HepG2 (cell line): ENCODE data around the gene MAMSTR. TPM values are rescaled to one million over a fixed set of nuclear protein-coding genes. Genes with fewer than 3 reads are reported as not detected.
A peak's percentile ranks its signal among the peaks of the same experiment; 100 is the strongest.

Source experiments
- ADNP ChIP-seq: sonication (generic); formaldehyde crosslinking; IDR thresholded peaks from 2 replicates; pipeline ENCODE4 v1.4.0; 2020; ENCODE audit warnings: missing genetic modification reagents
- ERF ChIP-seq: IDR thresholded peaks from 2 replicates; pipeline ENCODE4 v1.6.1; 2018; ENCODE audit warnings: missing biosample characterization, missing genetic modification reagents
- HNRNPLL ChIP-seq: fragments of 200-400 bp; formaldehyde crosslinking; IDR thresholded peaks from 2 replicates; pipeline ENCODE4 v1.6.1; 2017; ENCODE audit warnings: mild to moderate bottlenecking, low read depth, low read length; ENCODE audit not compliant: poor library complexity, severe bottlenecking
- HOXA3 ChIP-seq: sonication (generic); formaldehyde crosslinking; IDR thresholded peaks from 2 replicates; pipeline ENCODE4 v1.5.0; 2020; ENCODE audit warnings: missing genetic modification reagents
- KDM5B ChIP-seq: sonication (generic); formaldehyde crosslinking; IDR thresholded peaks from 2 replicates; pipeline ENCODE4 v1.4.0; 2020; ENCODE audit warnings: missing genetic modification reagents, mild to moderate bottlenecking, borderline replicate concordance
- KLF11 ChIP-seq: IDR thresholded peaks from 2 replicates; pipeline ENCODE4 v1.6.1; 2016; ENCODE audit warnings: missing compliant biosample characterization
- MAFK ChIP-seq, 2 experiments: IDR thresholded peaks in 1 of 2; conservative IDR thresholded peaks in 1 of 2; 2 replicates each; pipeline ENCODE4 v1.6.1; 2011; ENCODE audit warnings: improper control_type of control experiment in 2 of 2, low read length in 2 of 2
- PAF1 ChIP-seq: IDR thresholded peaks from 2 replicates; pipeline ENCODE4 v1.6.1; 2016; ENCODE audit warnings: missing genetic modification reagents, missing compliant biosample characterization
- SMARCC2 ChIP-seq: fragments of 450-650 bp; IDR thresholded peaks from 2 replicates; pipeline ENCODE4 v1.6.1; 2017; ENCODE audit warnings: antibody characterized with exemption, mild to moderate bottlenecking
- SP140L ChIP-seq: sonication (generic); formaldehyde crosslinking; IDR thresholded peaks from 2 replicates; pipeline ENCODE4 v1.4.0; 2020; ENCODE audit warnings: missing genetic modification reagents, borderline replicate concordance
- STAG1 ChIP-seq: sonication (generic); formaldehyde crosslinking; IDR thresholded peaks from 2 replicates; pipeline ENCODE4 v1.4.0; 2020; ENCODE audit warnings: missing genetic modification reagents
- TBX3 ChIP-seq: fragments of 450-650 bp; IDR thresholded peaks from 2 replicates; pipeline ENCODE4 v1.6.1; 2017; ENCODE audit warnings: antibody characterized with exemption, mild to moderate bottlenecking, inconsistent platforms, borderline replicate concordance
- TEAD2 ChIP-seq: sonication (generic); formaldehyde crosslinking; IDR thresholded peaks from 2 replicates; pipeline ENCODE4 v1.9.0; 2021; ENCODE audit warnings: missing genetic modification reagents
- ZC3H13 ChIP-seq: sonication (generic); formaldehyde crosslinking; IDR thresholded peaks from 2 replicates; pipeline ENCODE4 v1.8.1; 2023; ENCODE audit warnings: mild to moderate bottlenecking, missing genetic modification reagents, moderate library complexity
- ZNF180 ChIP-seq: sonication (generic); formaldehyde crosslinking; IDR thresholded peaks from 2 replicates; pipeline ENCODE4 v1.4.0; 2020; ENCODE audit warnings: low read depth, missing genetic modification reagents, borderline replicate concordance
- ZNF329 ChIP-seq: sonication (generic); formaldehyde crosslinking; IDR thresholded peaks from 2 replicates; pipeline ENCODE4 v1.9.0; 2021; ENCODE audit warnings: low read depth, mild to moderate bottlenecking, missing genetic modification reagents
- ZNF552 ChIP-seq: sonication (generic); formaldehyde crosslinking; IDR thresholded peaks from 2 replicates; pipeline ENCODE4 v1.9.0; 2022; ENCODE audit warnings: missing genetic modification reagents, mild to moderate bottlenecking, borderline replicate concordance
- ZNF598 ChIP-seq: sonication (generic); formaldehyde crosslinking; IDR thresholded peaks from 2 replicates; pipeline ENCODE4 v1.5.1; 2020; ENCODE audit warnings: mild to moderate bottlenecking, missing genetic modification reagents, borderline replicate concordance
- ZNF615 ChIP-seq: sonication (generic); formaldehyde crosslinking; IDR thresholded peaks from 2 replicates; pipeline ENCODE4 v1.5.0; 2020; ENCODE audit warnings: mild to moderate bottlenecking, missing genetic modification reagents, borderline replicate concordance
- ZNF724P ChIP-seq: sonication (generic); formaldehyde crosslinking; IDR thresholded peaks from 2 replicates; pipeline ENCODE4 v1.8.0; 2022; ENCODE audit warnings: missing genetic modification reagents, borderline replicate concordance
- ZNF773 ChIP-seq: sonication (generic); formaldehyde crosslinking; IDR thresholded peaks from 2 replicates; pipeline ENCODE4 v1.4.0; 2020; ENCODE audit warnings: missing genetic modification reagents, borderline replicate concordance
- polyA plus RNA-seq, 8 experiments: library from polyadenylated mRNA; depleted of rRNA in 3 of 8; stranded (reverse) in 7 of 8; unstranded in 1 of 8; fragments of >200 nt; fragmentation: Illumina TruSeq in 4 of 8; extraction: Trizol in 4 of 8; gene quantifications; 2 replicates each; pipeline versions ENCODE4 v1.2.1 to v1.2.3, GENCODE V29; 2011 to 2016; ENCODE audit warnings: low read depth in 4 of 8, missing spikeins in 1 of 8, mixed read lengths in 1 of 8; ENCODE audit not compliant: insufficient read depth in 1 of 8
- total RNA-seq, 5 experiments: library from RNA; depleted of rRNA; stranded (reverse); fragments of >200 nt; fragmentation: Illumina TruSeq; extraction: Trizol; gene quantifications; 2 replicates each; pipeline ENCODE4 v1.2.3, GENCODE V29; 2016; ENCODE audit warnings: low read depth in 1 of 5
- TF ChIP-seq, protein P1 (sequence below): sonication (generic); formaldehyde crosslinking; IDR thresholded peaks from 2 replicates; pipeline ENCODE4 v1.5.1; 2020; ENCODE audit warnings: mild to moderate bottlenecking, moderate library complexity, missing genetic modification reagents
- TF ChIP-seq, protein P2 (sequence below): IDR thresholded peaks from 2 replicates; pipeline ENCODE4 v1.6.1; 2016; ENCODE audit warnings: mild to moderate bottlenecking, missing biosample characterization, missing genetic modification reagents
- TF ChIP-seq, protein P3 (sequence below): sonication (generic); formaldehyde crosslinking; IDR thresholded peaks from 2 replicates; pipeline ENCODE4 v1.4.0; 2020; ENCODE audit warnings: missing genetic modification reagents

The MAMSTR gene
- total and polyA plus RNA-seq, 2 of the 13 experiments (the other 11 are each of a cell fraction or from before 2014, with no cell fraction given), result 2.2 to 2.4 TPM

- TF ChIP-seq ZNF615 (no peak), ZNF552 (CRISPR knock-in tag) (no peak), SP140L (no peak), ADNP (CRISPR knock-in tag) (no peak), KDM5B (no peak), ZC3H13 (no peak), KLF11 (CRISPR knock-in tag) (0 out of 2 replicates have a peak, but pooled peaks have one; percentile 42), HNRNPLL (peak; percentile 50), STAG1 (CRISPR knock-in tag) (0 out of 2 replicates have a peak, but pooled peaks have one; percentile 11), PAF1 (CRISPR knock-in tag) (no peak; the same call in 1 of the 2 replicates), MAFK (conservative IDR thresholded peaks at IDR 0.05 in 1 of 2, IDR thresholded peaks at IDR 0.05 in 1 of 2; ENCODE audit: low read length in 2 of 2) (no peak), ZNF329 (CRISPR knock-in tag) (no peak), TBX3 (no peak), ZNF180 (CRISPR knock-in tag) (no peak), ZNF773 (CRISPR knock-in tag) (no peak), ZNF724P (CRISPR knock-in tag) (no peak), ZNF598 (CRISPR knock-in tag) (no peak), SMARCC2 (no peak), HOXA3 (0 out of 2 replicates have a peak, but pooled peaks have one; percentile 74), TEAD2 (CRISPR knock-in tag) (no peak), ERF (CRISPR knock-in tag) (no peak; the same call in none of the 2 replicates)
- TF ChIP-seq, protein P1, sequence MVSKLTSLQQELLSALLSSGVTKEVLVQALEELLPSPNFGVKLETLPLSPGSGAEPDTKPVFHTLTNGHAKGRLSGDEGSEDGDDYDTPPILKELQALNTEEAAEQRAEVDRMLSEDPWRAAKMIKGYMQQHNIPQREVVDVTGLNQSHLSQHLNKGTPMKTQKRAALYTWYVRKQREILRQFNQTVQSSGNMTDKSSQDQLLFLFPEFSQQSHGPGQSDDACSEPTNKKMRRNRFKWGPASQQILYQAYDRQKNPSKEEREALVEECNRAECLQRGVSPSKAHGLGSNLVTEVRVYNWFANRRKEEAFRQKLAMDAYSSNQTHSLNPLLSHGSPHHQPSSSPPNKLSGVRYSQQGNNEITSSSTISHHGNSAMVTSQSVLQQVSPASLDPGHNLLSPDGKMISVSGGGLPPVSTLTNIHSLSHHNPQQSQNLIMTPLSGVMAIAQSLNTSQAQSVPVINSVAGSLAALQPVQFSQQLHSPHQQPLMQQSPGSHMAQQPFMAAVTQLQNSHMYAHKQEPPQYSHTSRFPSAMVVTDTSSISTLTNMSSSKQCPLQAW (CRISPR knock-in tag), result no peak; the same call in 1 of the 2 replicates
- TF ChIP-seq, protein P2, sequence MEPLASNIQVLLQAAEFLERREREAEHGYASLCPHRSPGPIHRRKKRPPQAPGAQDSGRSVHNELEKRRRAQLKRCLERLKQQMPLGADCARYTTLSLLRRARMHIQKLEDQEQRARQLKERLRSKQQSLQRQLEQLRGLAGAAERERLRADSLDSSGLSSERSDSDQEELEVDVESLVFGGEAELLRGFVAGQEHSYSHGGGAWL (CRISPR knock-in tag), result 0 out of 2 replicates have a peak, but pooled peaks have one; percentile 51
- TF ChIP-seq, protein P3, sequence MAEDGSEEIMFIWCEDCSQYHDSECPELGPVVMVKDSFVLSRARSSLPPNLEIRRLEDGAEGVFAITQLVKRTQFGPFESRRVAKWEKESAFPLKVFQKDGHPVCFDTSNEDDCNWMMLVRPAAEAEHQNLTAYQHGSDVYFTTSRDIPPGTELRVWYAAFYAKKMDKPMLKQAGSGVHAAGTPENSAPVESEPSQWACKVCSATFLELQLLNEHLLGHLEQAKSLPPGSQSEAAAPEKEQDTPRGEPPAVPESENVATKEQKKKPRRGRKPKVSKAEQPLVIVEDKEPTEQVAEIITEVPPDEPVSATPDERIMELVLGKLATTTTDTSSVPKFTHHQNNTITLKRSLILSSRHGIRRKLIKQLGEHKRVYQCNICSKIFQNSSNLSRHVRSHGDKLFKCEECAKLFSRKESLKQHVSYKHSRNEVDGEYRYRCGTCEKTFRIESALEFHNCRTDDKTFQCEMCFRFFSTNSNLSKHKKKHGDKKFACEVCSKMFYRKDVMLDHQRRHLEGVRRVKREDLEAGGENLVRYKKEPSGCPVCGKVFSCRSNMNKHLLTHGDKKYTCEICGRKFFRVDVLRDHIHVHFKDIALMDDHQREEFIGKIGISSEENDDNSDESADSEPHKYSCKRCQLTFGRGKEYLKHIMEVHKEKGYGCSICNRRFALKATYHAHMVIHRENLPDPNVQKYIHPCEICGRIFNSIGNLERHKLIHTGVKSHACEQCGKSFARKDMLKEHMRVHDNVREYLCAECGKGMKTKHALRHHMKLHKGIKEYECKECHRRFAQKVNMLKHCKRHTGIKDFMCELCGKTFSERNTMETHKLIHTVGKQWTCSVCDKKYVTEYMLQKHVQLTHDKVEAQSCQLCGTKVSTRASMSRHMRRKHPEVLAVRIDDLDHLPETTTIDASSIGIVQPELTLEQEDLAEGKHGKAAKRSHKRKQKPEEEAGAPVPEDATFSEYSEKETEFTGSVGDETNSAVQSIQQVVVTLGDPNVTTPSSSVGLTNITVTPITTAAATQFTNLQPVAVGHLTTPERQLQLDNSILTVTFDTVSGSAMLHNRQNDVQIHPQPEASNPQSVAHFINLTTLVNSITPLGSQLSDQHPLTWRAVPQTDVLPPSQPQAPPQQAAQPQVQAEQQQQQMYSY (CRISPR knock-in tag), result peak; percentile 72; the same call in 1 of the 2 replicates
These were observed 5.4 kb downstream of the MAMSTR start (continued) for GRCh38 chr19:48713864-48714755.
